22Rv1 (cell line): ENCODE results near the gene EVA1B.
A peak's percentile ranks its signal among the peaks of the same experiment; 100 is the strongest.

Experiments used
- H3K27ac ChIP-seq: fragments of 450-650 bp; 2 replicates; pipeline ENCODE4 v1.5.1; 2017
- ZFX ChIP-seq: fragments of 450-650 bp; IDR thresholded peaks from 2 replicates; pipeline ENCODE4 v1.6.1; 2017; ENCODE audit warnings: antibody characterized with exemption, borderline replicate concordance
- TF ChIP-seq, protein P1 (sequence below): fragments of 450-650 bp; IDR thresholded peaks from 2 replicates; pipeline ENCODE4 v1.5.1; 2017; ENCODE audit warnings: mild to moderate bottlenecking

EVA1B gene

DNA sequence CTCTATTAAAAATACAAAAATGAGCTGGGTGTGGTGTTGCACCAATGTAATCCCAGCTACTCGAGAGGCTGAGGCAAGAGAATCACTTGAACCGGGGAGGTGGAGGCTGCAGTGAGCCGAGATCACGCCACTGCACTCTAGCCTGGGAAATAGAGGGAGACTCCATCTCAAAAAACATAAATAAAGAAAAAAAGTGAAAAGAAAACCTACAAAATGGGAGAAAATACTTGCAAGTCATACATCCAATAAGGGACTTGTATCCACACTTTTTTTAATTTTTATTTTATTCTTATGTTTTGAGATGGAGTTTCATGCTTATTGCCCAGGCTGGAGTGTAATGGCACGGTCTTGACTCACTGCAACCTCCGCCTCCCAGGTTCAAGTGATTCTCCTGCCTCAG is 46.8 kb downstream of the EVA1B start:
- TF ChIP-seq ZFX = no peak
- TF ChIP-seq, protein P1, sequence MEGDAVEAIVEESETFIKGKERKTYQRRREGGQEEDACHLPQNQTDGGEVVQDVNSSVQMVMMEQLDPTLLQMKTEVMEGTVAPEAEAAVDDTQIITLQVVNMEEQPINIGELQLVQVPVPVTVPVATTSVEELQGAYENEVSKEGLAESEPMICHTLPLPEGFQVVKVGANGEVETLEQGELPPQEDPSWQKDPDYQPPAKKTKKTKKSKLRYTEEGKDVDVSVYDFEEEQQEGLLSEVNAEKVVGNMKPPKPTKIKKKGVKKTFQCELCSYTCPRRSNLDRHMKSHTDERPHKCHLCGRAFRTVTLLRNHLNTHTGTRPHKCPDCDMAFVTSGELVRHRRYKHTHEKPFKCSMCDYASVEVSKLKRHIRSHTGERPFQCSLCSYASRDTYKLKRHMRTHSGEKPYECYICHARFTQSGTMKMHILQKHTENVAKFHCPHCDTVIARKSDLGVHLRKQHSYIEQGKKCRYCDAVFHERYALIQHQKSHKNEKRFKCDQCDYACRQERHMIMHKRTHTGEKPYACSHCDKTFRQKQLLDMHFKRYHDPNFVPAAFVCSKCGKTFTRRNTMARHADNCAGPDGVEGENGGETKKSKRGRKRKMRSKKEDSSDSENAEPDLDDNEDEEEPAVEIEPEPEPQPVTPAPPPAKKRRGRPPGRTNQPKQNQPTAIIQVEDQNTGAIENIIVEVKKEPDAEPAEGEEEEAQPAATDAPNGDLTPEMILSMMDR = no peak
- H3K27ac ChIP-seq = 0 out of 2 replicates have a peak overlapping the region, but pooled peaks have one; percentile 12

DNA sequence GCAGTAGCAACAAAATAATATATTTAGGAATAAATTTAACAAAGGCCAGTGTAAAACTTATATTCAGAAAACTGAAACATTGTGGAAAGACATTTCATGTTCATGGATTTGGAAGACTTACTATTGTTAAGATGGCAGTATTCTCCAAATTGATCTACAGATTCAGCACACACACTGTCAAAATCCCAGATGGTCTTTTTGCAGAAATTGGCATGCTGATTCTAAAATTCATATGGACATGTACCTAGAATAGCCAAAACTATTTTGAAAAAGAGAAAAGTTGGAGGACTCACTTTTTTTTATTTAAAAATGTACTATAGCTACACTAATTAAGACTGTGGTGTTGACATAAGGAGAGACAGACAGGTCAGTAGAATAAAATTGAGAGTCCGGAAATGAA is 49.2 kb downstream of the EVA1B start:
- 0 out of 2 replicates have a peak overlapping the region, but pooled peaks have one; percentile 98 for H3K27ac ChIP-seq
- no peak for TF ChIP-seq ZFX
- TF ChIP-seq, protein P1 = no peak

DNA sequence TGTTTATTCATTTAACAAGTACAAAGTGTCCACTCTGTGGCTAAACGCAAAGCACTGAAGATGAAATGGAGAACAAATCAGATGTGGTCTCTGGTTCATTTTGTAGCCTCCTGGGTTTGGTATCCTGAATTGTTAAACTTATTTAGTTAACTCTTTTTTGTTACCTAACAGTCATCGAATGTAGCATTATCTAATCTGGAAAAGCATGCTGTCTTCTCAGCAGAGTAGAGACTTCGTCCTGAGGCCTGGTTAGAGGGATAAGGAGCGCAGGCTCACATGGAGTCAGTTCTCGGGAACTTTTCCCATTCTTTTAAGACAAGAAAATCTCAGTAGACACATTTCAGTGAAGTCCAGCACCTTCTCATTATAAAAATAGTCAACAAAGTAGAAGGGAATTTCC is 50.4 kb downstream of the EVA1B start:
- TF ChIP-seq, protein P1 = no peak
- TF ChIP-seq ZFX = no peak
- peak overlapping the region; percentile 98 for H3K27ac ChIP-seq
